Adrenal gland (tissue), 12 donors: ENCODE results near the gene NR1D2. TPM values are rescaled to one million over a fixed set of nuclear protein-coding genes. Genes with fewer than 3 reads are reported as not detected.

Experiments
- DNase-seq, 7 donors: peaks; one replicate each; pipeline ENCODE4 v3.0.0-alpha.2; 2019 to 2020
- H3K27ac ChIP-seq, 5 donors: fragments of 200-600 bp; sonication (generic) in 4 of 5; 1 replicate in 3 of 5; 2 replicates in 2 of 5; pipeline versions ENCODE4 v1.5.1 to v1.8.0; 2016 to 2020; ENCODE audit warnings: mild to moderate bottlenecking in 1 of 5
- H3K27me3 ChIP-seq: fragments of 200-600 bp; 2 replicates; pipeline ENCODE4 v1.8.0; 2021
- H3K36me3 ChIP-seq, 2 donors: fragments of 200-600 bp; replicated peaks in 1 of 2; 1 replicate in 1 of 2; 2 replicates in 1 of 2; pipeline versions ENCODE4 v1.5.1 to v1.8.0; 2018 to 2022
- H3K4me1 ChIP-seq, 2 donors: fragments of 200-600 bp; replicated peaks in 1 of 2; 1 replicate in 1 of 2; 2 replicates in 1 of 2; pipeline versions ENCODE4 v1.5.1 to v1.8.0; 2018 to 2021
- H3K4me3 ChIP-seq, 4 donors: fragments of 200-600 bp; sonication (generic) in 3 of 4; one replicate each; pipeline ENCODE4 v1.5.1; 2016 to 2018
- H3K9me3 ChIP-seq, 3 donors: fragments of 200-600 bp; sonication (generic) in 1 of 3; replicated peaks in 1 of 3; 1 replicate in 2 of 3; 2 replicates in 1 of 3; pipeline versions ENCODE4 v1.5.1 to v1.8.0; 2016 to 2021
- POLR2A ChIP-seq, 2 donors: fragments of 450-650 bp; IDR thresholded peaks; one replicate each; pipeline ENCODE4 v1.6.1; 2017; ENCODE audit warnings: antibody characterized with exemption in 2 of 2, mild to moderate bottlenecking in 2 of 2, moderate library complexity in 1 of 2
- WGBS, 4 donors: extraction: QIAGEN DNeasy Blood & Tissue Kit in 2 of 4; methylation state at CpG; one replicate each; pipeline versions ENCODE4 v1.1.5 to v1.1.7; 2013 to 2017; 5-methylcytosine and 5-hydroxymethylcytosine counted together
- intact Hi-C, 2 donors: fragments of 100-400 bp; cut with DNase I; formaldehyde crosslinking; loops; one replicate each; pipeline versions ENCODE4 v1.14.1 to v1.15.0; 2022 to 2023
- polyA plus RNA-seq, 3 donors: library from polyadenylated mRNA; stranded (reverse); fragments of 200-250 nt in 2 of 3; fragments of 350-450 nt in 1 of 3; fragmentation: Illumina TruSeq in 1 of 3; extraction: RNeasy Lipid Tissue Mini Kit (QIAGEN cat#74804) in 1 of 3; gene quantifications; one replicate each; pipeline ENCODE4 v1.2.3, GENCODE V29; 2013 to 2014
- total RNA-seq, 9 donors: library from RNA; depleted of rRNA in 4 of 9; stranded (reverse); fragments of >200 nt in 4 of 9; fragments of 120-200 nt in 1 of 9; fragmentation: NEBNext Ultra II Directional in 1 of 9; extraction: Animal tissue kit (Norgen Biotek cat#: 25700) in 1 of 9; gene quantifications; one replicate each; pipeline versions ENCODE4 v1.1.0 to v1.2.4, GENCODE V29; 2013 to 2023
- TF ChIP-seq, protein P1 (sequence below), 6 experiments: fragments of 450-650 bp in 4 of 6; fragments of 200-600 bp in 2 of 6; sonication (generic) in 1 of 6; IDR thresholded peaks; 1 replicate in 5 of 6; 2 replicates in 1 of 6; pipeline versions ENCODE4 v1.5.1 to v1.8.0; 2016 to 2021; ENCODE audit warnings: antibody characterized with exemption in 6 of 6, mild to moderate bottlenecking in 2 of 6, moderate library complexity in 1 of 6
- donor health status: healthy with polysubstance abuse.
- donor health status: Bipolar disorder and iron deficiency.
- donor health status: DM: yes; HTN: yes; CAD: no.
- donor health status: DM: no; HTN: no; CAD: no.
- donor health status: DM: no; HTN: no; CAD: no.
- donor health status: DM: yes; HTN: yes; CAD: no.

NR1D2 gene
- total and polyA plus RNA-seq, 12 donors: 8.7 to 43.4 (median 29.6) TPM

DNA sequence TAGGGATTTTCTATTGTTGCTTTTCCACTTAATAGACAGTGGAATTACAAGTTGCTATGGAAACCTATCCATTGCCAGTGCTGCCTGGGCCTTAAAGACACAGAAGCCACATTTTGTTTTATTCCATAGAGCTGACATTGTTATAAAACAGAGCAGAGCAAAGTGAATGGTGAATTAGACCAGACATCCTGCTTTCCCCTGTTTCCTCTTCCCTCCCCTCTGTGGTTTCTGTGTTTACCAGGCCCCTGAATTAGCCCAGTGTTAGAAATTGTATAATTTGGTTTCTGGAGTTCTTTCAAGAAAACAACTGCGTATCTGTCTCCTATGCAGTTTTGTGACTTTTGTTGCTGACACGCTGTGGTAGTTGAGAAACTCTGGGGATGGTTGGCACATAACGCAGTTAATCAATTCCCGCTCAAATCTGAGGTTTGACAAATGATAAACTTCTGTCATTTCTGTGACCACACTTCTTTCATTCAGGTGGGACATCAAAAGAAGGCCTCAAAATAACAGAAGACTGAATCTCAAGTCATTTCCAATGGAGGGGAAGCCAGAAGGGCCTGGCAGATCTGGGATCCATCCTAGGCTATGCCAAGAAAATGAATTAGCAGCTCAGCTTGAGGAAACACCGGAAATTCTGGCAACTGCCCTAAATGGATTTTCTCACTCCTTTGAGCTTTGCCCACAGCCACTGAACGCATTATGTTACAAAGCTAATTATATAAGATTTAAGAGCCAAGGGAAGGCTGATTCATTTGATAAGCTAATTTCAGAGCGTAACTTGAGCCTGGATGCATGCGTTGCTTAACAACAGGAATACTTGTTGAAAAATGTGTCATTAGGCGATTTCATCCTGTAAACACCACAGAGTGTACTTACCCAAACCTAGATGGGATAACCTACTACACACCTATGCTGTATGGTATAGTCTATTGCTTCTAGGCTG is 46.9 kb downstream of the NR1D2 start:
- no peaks in the 10 kb centered on the region for H3K27me3 ChIP-seq
- intact Hi-C loops: loop anchor here (10.0 kb wide), 2 partner anchors 97 to 243 kb away; no protein-coding TSS in a partner anchor
- no peak for DNase-seq
- 74 to 85% (median 79%) methylated on average over 9 of the region's 9 CpGs for WGBS, 4 donors
- no peak for TF ChIP-seq POLR2A (IDR thresholded peaks at IDR 0.05)
- TF ChIP-seq, protein P1, sequence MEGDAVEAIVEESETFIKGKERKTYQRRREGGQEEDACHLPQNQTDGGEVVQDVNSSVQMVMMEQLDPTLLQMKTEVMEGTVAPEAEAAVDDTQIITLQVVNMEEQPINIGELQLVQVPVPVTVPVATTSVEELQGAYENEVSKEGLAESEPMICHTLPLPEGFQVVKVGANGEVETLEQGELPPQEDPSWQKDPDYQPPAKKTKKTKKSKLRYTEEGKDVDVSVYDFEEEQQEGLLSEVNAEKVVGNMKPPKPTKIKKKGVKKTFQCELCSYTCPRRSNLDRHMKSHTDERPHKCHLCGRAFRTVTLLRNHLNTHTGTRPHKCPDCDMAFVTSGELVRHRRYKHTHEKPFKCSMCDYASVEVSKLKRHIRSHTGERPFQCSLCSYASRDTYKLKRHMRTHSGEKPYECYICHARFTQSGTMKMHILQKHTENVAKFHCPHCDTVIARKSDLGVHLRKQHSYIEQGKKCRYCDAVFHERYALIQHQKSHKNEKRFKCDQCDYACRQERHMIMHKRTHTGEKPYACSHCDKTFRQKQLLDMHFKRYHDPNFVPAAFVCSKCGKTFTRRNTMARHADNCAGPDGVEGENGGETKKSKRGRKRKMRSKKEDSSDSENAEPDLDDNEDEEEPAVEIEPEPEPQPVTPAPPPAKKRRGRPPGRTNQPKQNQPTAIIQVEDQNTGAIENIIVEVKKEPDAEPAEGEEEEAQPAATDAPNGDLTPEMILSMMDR (IDR thresholded peaks at IDR 0.05): no peak
- no peaks in the 10 kb centered on the region for H3K36me3 ChIP-seq
- no peak overlapping the region for H3K27ac ChIP-seq
- H3K4me1 ChIP-seq: peaks cover 0 to 5% of the 10 kb centered on the region in 2 donors
- no peak overlapping the region for H3K4me3 ChIP-seq
- no peaks in the 10 kb centered on the region for H3K9me3 ChIP-seq

DNA sequence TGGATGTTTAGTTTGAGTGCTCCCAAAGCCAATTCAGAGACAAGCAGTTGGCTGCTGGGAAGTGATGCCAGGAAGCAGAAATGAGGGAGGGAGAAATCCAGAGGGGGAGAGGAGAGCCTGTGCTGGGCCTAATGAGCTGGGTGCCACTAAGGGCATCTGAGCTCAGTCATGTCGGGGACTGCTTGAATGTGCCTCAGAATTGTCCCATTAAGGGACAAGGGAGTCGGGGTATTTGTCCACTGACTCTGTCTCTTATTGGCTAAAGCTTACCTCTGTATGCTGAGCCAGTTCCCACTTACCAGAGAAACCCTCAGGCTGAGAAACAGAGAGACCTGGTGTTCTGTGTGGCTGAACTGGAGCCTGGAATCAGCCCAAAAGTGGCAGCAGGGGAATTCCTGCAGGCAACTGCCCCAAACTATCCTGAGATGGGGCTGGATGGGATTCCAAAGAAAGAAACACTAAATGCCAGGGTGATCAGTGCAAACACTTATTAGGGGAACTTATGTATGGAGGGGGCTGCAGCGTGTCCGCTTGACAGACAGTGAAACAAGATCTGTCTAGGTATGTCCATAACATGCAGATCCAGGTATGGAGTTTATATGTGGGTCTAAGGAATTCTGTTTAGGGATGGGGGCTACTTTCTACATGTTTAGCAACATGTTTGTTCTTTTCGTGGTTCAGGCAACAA is 48.6 kb downstream of the NR1D2 start:
- TF ChIP-seq, protein P1 (IDR thresholded peaks at IDR 0.05): no peak
- no peak for TF ChIP-seq POLR2A (IDR thresholded peaks at IDR 0.05)
- 80 to 88% (median 84%) methylated on average over 4 to 5 of the region's 5 CpGs for WGBS, 4 donors
- intact Hi-C loops: loop anchor here (10.0 kb wide), 2 partner anchors 99 to 241 kb away; no protein-coding TSS in a partner anchor
- H3K4me3 ChIP-seq: no peak overlapping the region
- DNase-seq: no peak
- H3K36me3 ChIP-seq: no peaks in the 10 kb centered on the region
- H3K4me1 ChIP-seq: peaks cover 0 to 5% of the 10 kb centered on the region in 2 donors
- H3K27me3 ChIP-seq: no peaks in the 10 kb centered on the region
- no peaks in the 10 kb centered on the region for H3K9me3 ChIP-seq
- no peak overlapping the region for H3K27ac ChIP-seq

DNA sequence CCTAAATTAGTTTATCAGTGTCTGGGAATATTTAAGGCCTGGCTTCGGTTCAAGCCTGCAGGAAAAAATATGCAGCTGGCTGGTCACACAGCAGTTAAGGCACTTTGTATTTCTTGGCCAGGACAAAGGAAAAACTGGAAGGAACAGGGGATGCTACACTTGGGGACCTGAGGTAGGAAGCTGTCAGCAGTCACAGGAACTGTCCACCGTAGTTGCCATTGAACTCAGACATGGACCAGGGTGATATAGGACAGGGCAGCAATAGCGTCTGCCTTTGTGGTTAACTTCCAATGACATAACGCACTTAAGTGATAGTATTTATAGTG is 49.1 kb downstream of the NR1D2 start:
- no peak for DNase-seq
- WGBS, 4 donors: 62 to 79% (median 69%) methylated on average over 4 of the region's 4 CpGs
- no peak for TF ChIP-seq POLR2A (IDR thresholded peaks at IDR 0.05)
- TF ChIP-seq, protein P1 (IDR thresholded peaks at IDR 0.05): no peak
- intact Hi-C loops: loop anchor here (10.0 kb wide), 2 partner anchors 99 to 241 kb away; no protein-coding TSS in a partner anchor
- H3K4me1 ChIP-seq: peaks cover 0 to 8% of the 10 kb centered on the region in 2 donors
- no peaks in the 10 kb centered on the region for H3K27me3 ChIP-seq
- no peaks in the 10 kb centered on the region for H3K36me3 ChIP-seq
- no peaks in the 10 kb centered on the region for H3K9me3 ChIP-seq
- no peak overlapping the region for H3K4me3 ChIP-seq
- no peak overlapping the region for H3K27ac ChIP-seq

DNA sequence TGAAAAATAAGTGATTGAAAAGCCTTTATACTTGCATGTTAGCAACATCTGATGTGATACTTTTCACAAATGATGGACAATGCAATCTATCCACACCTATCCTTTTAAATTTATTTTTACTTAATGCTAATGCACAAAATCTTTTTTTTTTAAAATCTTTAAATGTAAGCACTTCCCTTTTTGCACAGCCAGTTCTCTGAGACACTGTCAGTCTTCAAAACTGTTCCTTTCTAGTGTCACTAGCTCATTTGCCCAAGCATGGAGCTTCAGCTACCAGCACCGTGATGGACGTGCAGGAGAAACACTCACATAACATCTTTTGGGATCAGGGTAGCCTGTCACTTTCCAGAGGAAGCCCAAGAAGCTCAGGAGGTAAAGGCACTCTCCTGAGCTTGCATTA is 50.1 kb downstream of the NR1D2 start:
- H3K27ac ChIP-seq: no peak overlapping the region
- no peak for TF ChIP-seq POLR2A (IDR thresholded peaks at IDR 0.05)
- TF ChIP-seq, protein P1 (IDR thresholded peaks at IDR 0.05): no peak
- H3K27me3 ChIP-seq: no peaks in the 10 kb centered on the region
- intact Hi-C loops: loop anchor here (5.0 to 10.0 kb wide), 3 partner anchors 100 to 242 kb away; no protein-coding TSS in a partner anchor
- H3K4me1 ChIP-seq: peaks cover 0 to 9% of the 10 kb centered on the region in 2 donors
- DNase-seq: no peak
- no peak overlapping the region for H3K4me3 ChIP-seq
- no peaks in the 10 kb centered on the region for H3K36me3 ChIP-seq
- WGBS, 4 donors: 83 to 96% (median 87%) methylated on average over 2 of the region's 2 CpGs
- H3K9me3 ChIP-seq: no peaks in the 10 kb centered on the region
